IPS DF 6.9 (cell line): ENCODE data around the gene BTBD17.

Experiments used
- DNase-seq: peaks from one replicate; pipeline ENCODE4 v3.0.0-alpha.2; 2013; ENCODE audit warnings: low read depth, low spot score
- H3K27ac ChIP-seq: one replicate; pipeline ENCODE4 v1.5.1; 2013; ENCODE audit warnings: low read length, control low read depth
- H3K27me3 ChIP-seq: 2 replicates; pipeline ENCODE4 v1.6.1; 2013; ENCODE audit warnings: mild to moderate bottlenecking, low read length; ENCODE audit not compliant: control insufficient read depth, insufficient read depth
- H3K36me3 ChIP-seq: 2 replicates; pipeline ENCODE4 v1.6.1; 2013; ENCODE audit warnings: low read length; ENCODE audit not compliant: control insufficient read depth, insufficient read depth
- H3K4me1 ChIP-seq: 2 replicates; pipeline ENCODE4 v1.6.1; 2013; ENCODE audit warnings: low read length; ENCODE audit not compliant: control insufficient read depth, insufficient read depth
- H3K4me3 ChIP-seq: 2 replicates; pipeline ENCODE4 v1.5.1; 2013; ENCODE audit warnings: mild to moderate bottlenecking, low read length
- H3K9me3 ChIP-seq: 2 replicates; pipeline ENCODE4 v1.6.1; 2013; ENCODE audit warnings: low read length, inconsistent platforms; ENCODE audit not compliant: control insufficient read depth, insufficient read depth
- WGBS: extraction: QIAGEN DNeasy Blood & Tissue Kit; methylation state at CpG from one replicate; pipeline ENCODE4 v1.1.7; 2013; ENCODE audit warnings: mixed read lengths, missing lambda C conversion rate; ENCODE audit not compliant: insufficient read length, insufficient coverage; 5-methylcytosine and 5-hydroxymethylcytosine counted together

The BTBD17 gene

GRCh38 chr17:74396567-74396966 lies 34.9 kb upstream of the BTBD17 start:
- H3K4me3 ChIP-seq = no peak overlapping the region
- H3K27ac ChIP-seq = no peak overlapping the region
- no peaks in the 10 kb centered on the region for H3K4me1 ChIP-seq
- no peaks in the 10 kb centered on the region for H3K36me3 ChIP-seq
- no peaks in the 10 kb centered on the region for H3K27me3 ChIP-seq
- no CpG with 5 or more reads among the region's 4 CpGs for WGBS
- no peaks in the 10 kb centered on the region for H3K9me3 ChIP-seq
- no peak for DNase-seq

- H3K4me1 ChIP-seq = no peaks in the 10 kb centered on the region
- WGBS = no CpG with 5 or more reads among the region's 7 CpGs
- H3K4me3 ChIP-seq = no peak overlapping the region
- no peaks in the 10 kb centered on the region for H3K27me3 ChIP-seq
- no peaks in the 10 kb centered on the region for H3K36me3 ChIP-seq
- H3K27ac ChIP-seq = no peak overlapping the region
- no peaks in the 10 kb centered on the region for H3K9me3 ChIP-seq
- DNase-seq = no peak
Measured at GRCh38 chr17:74394977-74395376, 33.3 kb upstream of the BTBD17 start.

- WGBS = no CpG with 5 or more reads among the region's 12 CpGs
- H3K9me3 ChIP-seq = no peaks in the 10 kb centered on the region
- H3K27ac ChIP-seq = no peak overlapping the region
- H3K36me3 ChIP-seq = no peaks in the 10 kb centered on the region
- no peaks in the 10 kb centered on the region for H3K27me3 ChIP-seq
- DNase-seq = no peak
- no peaks in the 10 kb centered on the region for H3K4me1 ChIP-seq
- H3K4me3 ChIP-seq = no peak overlapping the region
Measured at GRCh38 chr17:74394275-74394950, 32.7 kb upstream of the BTBD17 start.

GRCh38 chr17:74393346-74393942 lies 31.8 kb upstream of the BTBD17 start:
- Histone ChIP-seq H3K4me3 (no peak overlapping the region), H3K36me3 (no peaks in the 10 kb centered on the region), H3K4me1 (peaks cover 1% of the 10 kb centered on the region; the same call in 1 of the 2 replicates), H3K9me3 (no peaks in the 10 kb centered on the region), H3K27me3 (no peaks in the 10 kb centered on the region), H3K27ac (no peak overlapping the region)
- no CpG with 5 or more reads among the region's 6 CpGs for WGBS
- no peak for DNase-seq

GRCh38 chr17:74392848-74393247 lies 31.2 kb upstream of the BTBD17 start:
- no peak overlapping the region for H3K27ac ChIP-seq
- H3K36me3 ChIP-seq = no peaks in the 10 kb centered on the region
- H3K4me1 ChIP-seq = peaks cover 1% of the 10 kb centered on the region; the same call in 1 of the 2 replicates
- WGBS = no CpG with 5 or more reads among the region's 5 CpGs
- no peaks in the 10 kb centered on the region for H3K9me3 ChIP-seq
- DNase-seq = no peak
- no peaks in the 10 kb centered on the region for H3K27me3 ChIP-seq
- H3K4me3 ChIP-seq = no peak overlapping the region

GRCh38 chr17:74391771-74392170 lies 30.1 kb upstream of the BTBD17 start:
- no CpG with 5 or more reads among the region's 5 CpGs for WGBS
- H3K9me3 ChIP-seq = no peaks in the 10 kb centered on the region
- H3K36me3 ChIP-seq = no peaks in the 10 kb centered on the region
- H3K4me1 ChIP-seq = peaks cover 7% of the 10 kb centered on the region
- no peak overlapping the region for H3K4me3 ChIP-seq
- DNase-seq = no peak
- no peaks in the 10 kb centered on the region for H3K27me3 ChIP-seq
- H3K27ac ChIP-seq = no peak overlapping the region

GRCh38 chr17:74390680-74391653 lies 29.3 kb upstream of the BTBD17 start:
- WGBS = no CpG with 5 or more reads among the region's 11 CpGs
- Histone ChIP-seq H3K9me3 (no peaks in the 10 kb centered on the region), H3K27ac (no peak overlapping the region), H3K27me3 (no peaks in the 10 kb centered on the region), H3K4me3 (no peak overlapping the region), H3K36me3 (no peaks in the 10 kb centered on the region), H3K4me1 (peaks cover 7% of the 10 kb centered on the region)
- DNase-seq = no peak

GRCh38 chr17:74389937-74390679 lies 28.4 kb upstream of the BTBD17 start:
- Histone ChIP-seq H3K9me3 (no peaks in the 10 kb centered on the region), H3K27me3 (no peaks in the 10 kb centered on the region), H3K4me3 (no peak overlapping the region), H3K27ac (no peak overlapping the region), H3K36me3 (no peaks in the 10 kb centered on the region), H3K4me1 (peaks cover 7% of the 10 kb centered on the region)
- 100% methylated on average over 1 of the region's 2 CpGs for WGBS
- DNase-seq = no peak

- WGBS = no CpG with 5 or more reads among the region's 12 CpGs
- Histone ChIP-seq H3K9me3 (no peaks in the 10 kb centered on the region), H3K27me3 (no peaks in the 10 kb centered on the region), H3K4me3 (no peak overlapping the region), H3K36me3 (no peaks in the 10 kb centered on the region), H3K27ac (no peak overlapping the region), H3K4me1 (peaks cover 7% of the 10 kb centered on the region)
- no peak for DNase-seq
Measured at GRCh38 chr17:74389084-74389753, 27.6 kb upstream of the BTBD17 start.
